Ovary (tissue), 9 donors: ENCODE measurements around the gene POLN. TPM values are rescaled to one million over a fixed set of nuclear protein-coding genes. Genes with fewer than 3 reads are reported as not detected.

Source experiments
- DNase-seq, 5 donors: peaks; one replicate each; pipeline ENCODE4 v3.0.0-alpha.2; 2019 to 2020
- H3K27ac ChIP-seq, 2 donors: fragments of 200-600 bp; one replicate each; pipeline versions ENCODE4 v1.5.1 to v1.8.0; 2019 to 2022
- H3K27me3 ChIP-seq: fragments of 200-600 bp; one replicate; pipeline ENCODE4 v1.8.0; 2022
- H3K36me3 ChIP-seq: fragments of 200-600 bp; sonication (generic); one replicate; pipeline ENCODE4 v1.5.1; 2019
- H3K4me1 ChIP-seq: one replicate; pipeline ENCODE4 v1.8.1; 2013; ENCODE audit warnings: mild to moderate bottlenecking, moderate library complexity; ENCODE audit not compliant: insufficient read depth
- H3K4me3 ChIP-seq: fragments of 200-600 bp; sonication (generic); one replicate; pipeline ENCODE4 v1.5.1; 2017
- H3K9me3 ChIP-seq, 2 donors: fragments of 200-600 bp in 1 of 2; sonication (generic) in 1 of 2; one replicate each; pipeline versions ENCODE4 v1.5.1 to v1.8.1; 2013 to 2019; ENCODE audit warnings: mild to moderate bottlenecking in 1 of 2, moderate library complexity in 1 of 2
- EP300 ChIP-seq: sonication (generic); formaldehyde crosslinking; IDR thresholded peaks from one replicate; pipeline ENCODE4 v1.6.1; 2017; ENCODE audit warnings: antibody characterized with exemption
- POLR2A ChIP-seq: fragments of 450-650 bp; IDR thresholded peaks from one replicate; pipeline ENCODE4 v1.6.1; 2017; ENCODE audit warnings: antibody characterized with exemption, mild to moderate bottlenecking, moderate library complexity
- WGBS, 3 donors: extraction: QIAGEN DNeasy Blood & Tissue Kit in 1 of 3; methylation state at CpG; one replicate each; pipeline versions ENCODE4 v1.1.5 to v1.1.7; 2013 to 2017; 5-methylcytosine and 5-hydroxymethylcytosine counted together
- intact Hi-C, 4 donors: fragments of 100-400 bp; cut with DNase I; formaldehyde crosslinking; loops; one replicate each; pipeline versions ENCODE4 v1.11.0 to v1.15.1; 2022 to 2023
- polyA plus RNA-seq, 2 donors: library from polyadenylated mRNA; stranded (reverse); fragments of 200-250 nt in 1 of 2; fragments of 350-450 nt in 1 of 2; fragmentation: Illumina TruSeq in 1 of 2; extraction: RNeasy Lipid Tissue Mini Kit (QIAGEN cat#74804) in 1 of 2; gene quantifications; one replicate each; pipeline ENCODE4 v1.2.3, GENCODE V29; 2013 to 2014
- total RNA-seq, 7 donors: library from RNA; depleted of rRNA in 2 of 7; stranded (reverse); fragments of >200 nt in 2 of 7; fragmentation: NEBNext Ultra II Directional in 3 of 7; extraction: Animal tissue kit (Norgen Biotek cat#: 25700) in 3 of 7; gene quantifications; one replicate each; pipeline versions ENCODE4 v1.1.0 to v1.2.4, GENCODE V29; 2016 to 2023
- TF ChIP-seq, protein P1 (sequence below), 3 donors: fragments of 450-650 bp in 2 of 3; fragments of 200-600 bp in 1 of 3; IDR thresholded peaks; one replicate each; pipeline versions ENCODE4 v1.5.1 to v1.8.0; 2016 to 2022; ENCODE audit warnings: antibody characterized with exemption in 3 of 3, mild to moderate bottlenecking in 1 of 3
- donor health status: DM: no; HTN: no; CAD: no; lungs with moderate emphysema.
- donor health status: DM: no; HTN: no; CAD: no.
- donor health status: Bipolar disorder and iron deficiency.
- donor health status: DM: yes; HTN: yes; CAD: no.
- donor health status: DM: no; HTN: no; CAD: no.
- donor health status: DM: yes; HTN: yes; CAD: no.

The POLN gene
- total and polyA plus RNA-seq, 9 donors, result 0.95 to 11.4 (median 3.1) TPM

- 86 to 88% (median 87%) methylated on average over 16 to 17 of the region's 17 CpGs for WGBS, 3 donors
- intact Hi-C loops, result no loop called here
- TF ChIP-seq POLR2A (no peak), EP300 (no peak)
- TF ChIP-seq, protein P1, sequence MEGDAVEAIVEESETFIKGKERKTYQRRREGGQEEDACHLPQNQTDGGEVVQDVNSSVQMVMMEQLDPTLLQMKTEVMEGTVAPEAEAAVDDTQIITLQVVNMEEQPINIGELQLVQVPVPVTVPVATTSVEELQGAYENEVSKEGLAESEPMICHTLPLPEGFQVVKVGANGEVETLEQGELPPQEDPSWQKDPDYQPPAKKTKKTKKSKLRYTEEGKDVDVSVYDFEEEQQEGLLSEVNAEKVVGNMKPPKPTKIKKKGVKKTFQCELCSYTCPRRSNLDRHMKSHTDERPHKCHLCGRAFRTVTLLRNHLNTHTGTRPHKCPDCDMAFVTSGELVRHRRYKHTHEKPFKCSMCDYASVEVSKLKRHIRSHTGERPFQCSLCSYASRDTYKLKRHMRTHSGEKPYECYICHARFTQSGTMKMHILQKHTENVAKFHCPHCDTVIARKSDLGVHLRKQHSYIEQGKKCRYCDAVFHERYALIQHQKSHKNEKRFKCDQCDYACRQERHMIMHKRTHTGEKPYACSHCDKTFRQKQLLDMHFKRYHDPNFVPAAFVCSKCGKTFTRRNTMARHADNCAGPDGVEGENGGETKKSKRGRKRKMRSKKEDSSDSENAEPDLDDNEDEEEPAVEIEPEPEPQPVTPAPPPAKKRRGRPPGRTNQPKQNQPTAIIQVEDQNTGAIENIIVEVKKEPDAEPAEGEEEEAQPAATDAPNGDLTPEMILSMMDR (IDR thresholded peaks at IDR 0.05), result no peak
- no peaks in the 10 kb centered on the region for H3K9me3 ChIP-seq
- H3K4me1 ChIP-seq, result peaks cover 9% of the 10 kb centered on the region
- no peaks in the 10 kb centered on the region for H3K36me3 ChIP-seq
- H3K27me3 ChIP-seq, result no peaks in the 10 kb centered on the region
- H3K27ac ChIP-seq, result no peak overlapping the region
- DNase-seq, result no peak
- no peak overlapping the region for H3K4me3 ChIP-seq
Observed at GRCh38 chr4:2069161-2069971, 172.6 kb downstream of the POLN start.

DNA sequence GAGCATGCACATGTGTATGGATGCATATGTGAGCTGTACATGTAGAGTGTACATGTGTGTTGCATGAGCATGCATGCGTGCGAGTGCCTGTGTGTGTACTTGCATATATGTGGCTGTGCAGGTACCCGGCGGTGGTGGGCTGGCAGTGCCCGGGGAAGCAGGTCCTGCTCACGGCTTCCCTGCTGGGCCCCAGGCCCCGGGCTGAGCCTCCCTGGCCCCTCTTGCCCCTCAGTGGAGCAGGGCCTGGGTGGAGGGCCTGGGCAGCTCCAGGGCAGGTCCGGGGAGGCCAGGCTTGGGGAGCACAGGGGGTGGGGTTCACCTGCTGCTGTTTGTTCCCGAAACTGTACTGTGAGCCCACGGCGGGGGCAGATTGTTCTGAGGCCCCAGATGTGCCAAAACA, 173.4 kb downstream of the POLN start:
- peaks cover 9% of the 10 kb centered on the region for H3K4me1 ChIP-seq
- no peaks in the 10 kb centered on the region for H3K36me3 ChIP-seq
- no peaks in the 10 kb centered on the region for H3K9me3 ChIP-seq
- TF ChIP-seq, protein P1 (IDR thresholded peaks at IDR 0.05), result no peak
- no peak for TF ChIP-seq EP300
- TF ChIP-seq POLR2A, result no peak
- intact Hi-C loops, result no loop called here
- H3K27me3 ChIP-seq, result no peaks in the 10 kb centered on the region
- H3K27ac ChIP-seq, result no peak overlapping the region
- no peak overlapping the region for H3K4me3 ChIP-seq
- 86 to 89% (median 87%) methylated on average over 11 of the region's 11 CpGs for WGBS, 3 donors
- peak in 1 of 5 donors; percentile 17 for DNase-seq

- Histone ChIP-seq H3K4me1 (peaks cover 9% of the 10 kb centered on the region), H3K4me3 (no peak overlapping the region), H3K9me3 (no peaks in the 10 kb centered on the region), H3K27ac (no peak overlapping the region), H3K27me3 (no peaks in the 10 kb centered on the region), H3K36me3 (no peaks in the 10 kb centered on the region)
- WGBS, 3 donors, result 86 to 90% (median 89%) methylated on average over 13 of the region's 13 CpGs
- TF ChIP-seq, protein P1 (IDR thresholded peaks at IDR 0.05), result no peak
- no peak for TF ChIP-seq EP300
- TF ChIP-seq POLR2A, result no peak
- intact Hi-C loops, result no loop called here
- peak in 1 of 5 donors; percentile 19 for DNase-seq
Observed at GRCh38 chr4:2068198-2068470, 173.8 kb downstream of the POLN start.

DNA sequence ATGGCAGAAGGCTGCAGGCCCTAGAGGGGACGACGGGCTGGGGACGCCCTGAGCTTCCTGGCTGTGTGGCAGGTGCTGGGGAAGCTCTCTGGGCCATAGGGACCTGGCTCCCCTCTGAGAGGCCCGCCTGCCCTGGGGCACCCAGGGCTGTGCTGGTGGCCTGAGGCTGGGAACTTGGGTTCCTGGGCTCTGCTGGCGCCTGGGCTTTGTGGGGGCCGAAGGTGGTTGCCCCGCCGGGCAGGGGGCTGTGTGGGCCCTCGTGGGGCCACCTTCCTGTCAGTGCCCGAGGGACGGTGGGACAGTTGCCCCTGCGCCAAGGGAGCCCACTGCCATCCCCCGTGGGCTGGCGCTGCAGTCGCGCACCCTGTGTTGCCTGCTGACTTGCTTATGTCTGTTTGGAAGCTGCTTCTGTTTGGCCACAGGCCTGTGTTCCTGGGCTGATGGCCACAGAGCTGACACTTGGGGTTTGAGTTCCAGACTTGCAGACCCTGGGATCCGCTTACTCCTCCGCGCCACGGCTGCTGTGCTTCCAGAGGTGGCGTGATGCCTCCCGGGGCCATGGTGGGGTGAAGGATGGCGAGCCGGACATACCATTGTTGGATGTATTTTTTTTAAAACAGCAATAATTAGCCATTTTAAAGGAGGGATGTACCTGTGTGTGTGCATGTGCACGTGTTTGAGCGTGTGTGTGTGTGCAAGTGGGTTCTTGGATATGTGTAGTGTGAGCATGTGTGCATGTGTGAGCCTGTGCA, 174.3 kb downstream of the POLN start:
- no peaks in the 10 kb centered on the region for H3K27me3 ChIP-seq
- peak in 1 of 5 donors; percentile 31 for DNase-seq

More for the DNA sequence above, 174.3 kb downstream of the POLN start:
- Histone ChIP-seq H3K4me3 (no peak overlapping the region), H3K4me1 (peaks cover 9% of the 10 kb centered on the region), H3K9me3 (no peaks in the 10 kb centered on the region), H3K27ac (no peak overlapping the region), H3K36me3 (no peaks in the 10 kb centered on the region)
- intact Hi-C loops, result no loop called here
- TF ChIP-seq EP300, result no peak
- WGBS, 3 donors, result 45 to 60% (median 53%) methylated on average over 20 to 26 of the region's 26 CpGs
